ENCODE data around the gene GTF3C1.

GTF3C1 gene

GRCh38 chr16:27517664-27518063 lies 32.0 kb downstream of the GTF3C1 start:
- no peak for DNase-seq (ENCODE audit: low read depth in 4 of 4, low spot score in 1 of 4)

DNA sequence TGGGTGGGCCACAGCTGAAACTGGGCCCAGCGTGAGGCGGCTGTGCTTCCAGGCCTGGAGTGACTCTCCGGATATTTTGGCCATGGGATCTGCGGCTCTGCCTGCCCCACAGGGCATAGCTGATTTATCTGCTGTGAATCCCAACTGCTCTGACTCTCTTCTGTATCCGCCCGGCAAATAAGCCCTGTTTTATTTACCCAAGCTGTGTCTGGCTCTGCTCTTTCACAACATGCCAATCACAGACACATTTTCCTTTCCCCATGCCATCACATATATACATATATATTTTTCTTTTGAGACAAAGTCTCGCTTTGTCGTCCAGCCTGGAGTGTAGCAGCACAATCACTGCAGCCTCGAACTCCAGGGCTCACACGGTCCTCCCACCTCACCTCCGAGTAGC lies 33.3 kb downstream of the GTF3C1 start:
- no peak for DNase-seq (ENCODE audit: low read depth in 4 of 4, low spot score in 1 of 4)

GRCh38 chr16:27515874-27516353 lies 33.8 kb downstream of the GTF3C1 start:
- DNase-seq (ENCODE audit: low read depth in 4 of 4, low spot score in 1 of 4), result peak in 3 of 4 experiments; percentile 1 to 4 (median 1)

- DNase-seq (ENCODE audit: low read depth in 4 of 4, low spot score in 1 of 4), result no peak
These were observed 34.9 kb downstream of the GTF3C1 start for GRCh38 chr16:27514806-27515205.

DNA sequence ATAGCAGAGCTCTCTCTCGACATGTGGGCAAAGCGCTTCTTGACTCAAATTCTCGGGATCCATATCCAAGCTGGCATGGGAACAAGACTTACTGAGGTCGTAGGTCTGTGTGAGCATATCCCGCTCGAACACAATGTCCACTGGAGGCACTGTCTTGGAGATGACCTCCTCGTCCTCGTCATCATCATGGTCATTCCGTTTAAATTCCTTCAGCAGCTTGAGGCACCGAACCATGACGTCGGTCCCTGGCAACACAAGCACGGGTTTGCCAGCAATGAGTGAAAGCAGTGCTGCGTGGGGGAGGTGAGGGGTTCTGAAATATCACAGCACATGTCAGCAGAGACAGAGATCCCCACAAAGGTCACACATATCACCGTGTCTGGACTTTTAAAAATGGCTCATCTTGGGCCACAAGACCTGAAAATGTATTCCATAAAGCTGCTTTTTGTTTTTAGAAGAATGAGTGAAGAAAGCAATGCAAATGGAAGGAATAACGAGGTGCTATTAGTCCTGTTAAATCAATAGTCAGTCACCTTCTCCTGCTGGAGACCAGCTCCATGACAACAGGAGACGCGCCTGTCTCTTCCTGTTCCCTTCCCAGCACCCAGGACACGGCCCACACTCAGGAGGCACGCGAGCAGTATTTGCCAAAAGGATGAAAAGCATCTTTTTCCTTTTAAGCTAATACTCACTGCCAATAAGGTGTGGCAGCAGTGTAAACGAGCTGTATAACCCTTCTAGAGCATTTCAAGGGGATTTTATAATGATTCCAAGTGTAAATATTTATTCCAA lies 37.9 kb downstream of the GTF3C1 start:
- no peak for DNase-seq (ENCODE audit: low read depth in 4 of 4, low spot score in 1 of 4)

- DNase-seq (ENCODE audit: low read depth in 4 of 4, low spot score in 1 of 4), result no peak
These were observed 41.2 kb downstream of the GTF3C1 start for GRCh38 chr16:27508476-27508875.

DNA sequence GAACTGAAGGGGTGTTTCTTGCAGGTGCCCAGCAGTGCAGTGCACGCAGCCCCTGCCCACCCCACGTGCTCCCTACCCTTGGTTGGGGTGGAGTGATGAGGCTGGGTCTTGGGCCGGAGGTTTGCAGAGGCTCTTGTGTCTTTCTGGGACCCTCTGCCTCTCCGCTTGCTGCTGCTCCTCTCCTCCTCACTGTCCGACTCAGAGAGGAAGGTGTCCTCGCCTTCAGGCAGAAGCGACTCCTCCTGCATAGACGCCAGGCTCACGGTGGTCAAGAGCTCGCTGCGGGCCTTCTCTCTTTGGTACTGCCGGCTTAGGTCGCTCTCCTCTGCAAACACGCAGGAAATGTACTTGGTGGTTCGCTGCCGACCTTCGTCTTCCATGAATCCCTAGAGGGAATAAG lies 42.9 kb downstream of the GTF3C1 start:
- no peak for DNase-seq (ENCODE audit: low read depth in 4 of 4, low spot score in 1 of 4)

DNA sequence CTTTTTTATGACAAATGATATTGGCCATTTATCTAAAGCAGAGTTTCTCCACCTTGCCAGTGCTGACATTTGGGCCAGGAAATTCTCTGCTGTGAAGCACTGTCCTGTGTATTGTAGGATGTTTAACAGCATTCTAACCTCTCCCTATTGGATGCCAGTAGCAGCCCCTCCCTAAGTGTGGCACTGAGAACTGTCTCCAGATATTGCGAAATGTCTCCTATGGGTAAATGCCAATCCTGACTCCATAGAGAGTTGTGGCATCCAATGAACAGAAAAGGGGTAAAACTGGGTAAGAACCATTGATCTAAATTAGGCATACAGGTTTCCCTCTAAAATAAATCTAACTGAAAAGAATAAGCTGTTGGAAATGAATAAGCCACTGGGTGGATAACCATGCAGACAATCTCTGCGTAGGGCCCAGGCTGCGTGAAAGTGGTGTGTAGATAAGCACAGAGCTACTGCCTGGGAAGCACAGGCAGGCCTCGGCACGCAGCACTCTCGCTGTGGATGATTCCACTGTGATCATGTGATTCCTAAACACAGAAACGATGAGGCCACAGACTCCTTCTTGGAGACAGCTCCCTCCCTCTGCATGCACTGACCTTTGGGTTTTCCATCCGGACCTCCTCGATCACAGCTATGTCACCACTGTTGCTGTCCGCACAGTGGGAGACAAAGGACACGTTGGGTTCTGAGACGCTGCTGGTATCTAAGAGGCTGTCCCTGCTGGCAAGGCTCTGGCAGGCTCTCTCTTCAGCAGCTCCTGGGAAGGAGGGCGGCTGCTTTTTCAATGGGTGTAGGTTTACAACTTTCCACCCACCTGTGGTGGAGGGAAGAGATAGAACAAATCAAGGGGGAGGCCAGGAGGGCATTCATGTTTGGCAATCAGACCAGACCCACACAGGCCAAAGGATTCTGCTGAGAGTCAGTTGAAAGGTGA lies 44.1 kb downstream of the GTF3C1 start:
- DNase-seq (ENCODE audit: low read depth in 4 of 4, low spot score in 1 of 4), result no peak

GRCh38 chr16:27503662-27504061 lies 46.1 kb downstream of the GTF3C1 start:
- no peak for DNase-seq (ENCODE audit: low read depth in 4 of 4, low spot score in 1 of 4)

GRCh38 chr16:27500801-27501200 lies 48.9 kb downstream of the GTF3C1 start:
- no peak for DNase-seq (ENCODE audit: low read depth in 4 of 4, low spot score in 1 of 4)

GRCh38 chr16:27499659-27500055 lies 50.1 kb downstream of the GTF3C1 start:
- DNase-seq (ENCODE audit: low read depth in 4 of 4, low spot score in 1 of 4), result no peak

GRCh38 chr16:27498916-27499658 lies 50.6 kb downstream of the GTF3C1 start:
- no peak for DNase-seq (ENCODE audit: low read depth in 4 of 4, low spot score in 1 of 4)

DNA sequence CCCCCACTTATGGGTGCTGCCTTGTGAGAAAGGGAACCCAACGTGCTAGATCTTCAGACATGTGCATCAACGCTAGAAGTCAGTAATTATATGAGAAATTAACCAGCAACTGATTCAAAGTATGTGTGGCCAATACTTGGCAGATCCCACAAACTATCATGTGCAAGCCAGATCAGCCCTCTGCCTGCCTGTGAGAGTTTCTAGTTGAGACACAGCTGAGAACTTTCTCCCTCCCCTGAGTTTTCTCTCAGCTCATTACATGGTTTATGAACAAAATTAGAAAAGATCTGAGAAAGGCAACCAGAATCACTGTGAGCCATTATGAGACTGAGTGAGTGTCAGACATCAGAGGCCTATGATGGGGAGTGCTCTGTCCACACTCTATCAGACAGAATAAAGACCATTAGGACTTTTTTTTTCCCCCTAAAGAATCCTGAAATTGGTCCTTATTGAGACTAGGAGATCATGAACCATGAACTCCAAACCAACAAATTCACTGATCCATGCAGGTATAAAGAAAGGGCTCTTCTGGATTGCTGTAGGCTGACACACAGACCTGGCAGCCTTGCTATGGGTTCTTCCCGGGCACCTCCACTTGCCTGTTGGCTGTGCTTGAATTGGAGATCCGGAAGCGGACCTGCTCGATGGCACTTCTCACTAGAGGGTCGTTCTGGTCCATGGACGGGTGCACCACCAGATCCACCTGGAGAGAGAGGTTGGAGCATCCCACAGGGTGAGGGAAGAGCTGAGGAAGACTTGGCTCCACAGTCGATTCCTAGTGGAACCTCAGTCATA lies 51.5 kb downstream of the GTF3C1 start:
- DNase-seq (ENCODE audit: low read depth in 4 of 4, low spot score in 1 of 4), result no peak

DNA sequence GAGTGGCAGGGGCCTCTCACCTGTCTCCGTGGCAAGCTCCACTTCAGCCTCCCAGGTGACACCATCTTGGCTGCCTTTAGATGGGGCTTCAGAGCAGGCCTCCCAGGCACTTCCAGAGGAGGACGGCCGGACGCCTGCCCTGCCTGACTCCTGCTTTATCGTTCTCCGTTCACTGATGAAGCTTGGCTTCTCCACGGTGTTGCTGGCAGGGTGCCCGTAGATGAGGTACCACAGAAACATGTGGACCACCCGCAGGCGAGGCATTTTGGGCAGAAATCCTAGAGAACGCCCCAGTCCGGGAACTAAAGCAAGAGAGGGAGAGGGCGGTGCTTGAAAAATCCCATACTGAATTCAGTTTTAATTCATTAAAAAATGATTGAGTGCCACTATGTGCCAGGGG lies 54.5 kb downstream of the GTF3C1 start:
- DNase-seq (ENCODE audit: low read depth in 4 of 4, low spot score in 1 of 4), result no peak

DNA sequence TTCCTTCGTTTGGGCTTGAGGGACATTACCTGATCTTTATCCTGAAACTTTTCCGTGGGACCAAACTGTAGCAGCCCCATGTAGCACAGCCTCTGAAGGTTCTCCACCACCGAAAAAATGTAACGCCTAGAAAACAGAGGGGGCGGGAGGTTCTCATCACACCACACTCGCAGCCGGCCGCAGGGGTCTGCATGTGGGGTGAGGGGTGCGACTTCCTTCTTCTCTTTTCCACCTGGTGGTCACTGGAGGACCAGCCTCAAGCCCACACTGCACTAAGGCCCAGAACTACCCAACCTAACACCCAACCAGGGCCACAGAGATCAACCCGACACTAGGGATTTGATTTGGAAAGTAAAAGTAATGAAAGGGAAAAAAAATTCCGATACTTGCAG lies 57.1 kb downstream of the GTF3C1 start:
- no peak for DNase-seq (ENCODE audit: low read depth in 4 of 4, low spot score in 1 of 4)

GRCh38 chr16:27491894-27492587 lies 57.7 kb downstream of the GTF3C1 start:
- no peak for DNase-seq (ENCODE audit: low read depth in 4 of 4, low spot score in 1 of 4)

DNA sequence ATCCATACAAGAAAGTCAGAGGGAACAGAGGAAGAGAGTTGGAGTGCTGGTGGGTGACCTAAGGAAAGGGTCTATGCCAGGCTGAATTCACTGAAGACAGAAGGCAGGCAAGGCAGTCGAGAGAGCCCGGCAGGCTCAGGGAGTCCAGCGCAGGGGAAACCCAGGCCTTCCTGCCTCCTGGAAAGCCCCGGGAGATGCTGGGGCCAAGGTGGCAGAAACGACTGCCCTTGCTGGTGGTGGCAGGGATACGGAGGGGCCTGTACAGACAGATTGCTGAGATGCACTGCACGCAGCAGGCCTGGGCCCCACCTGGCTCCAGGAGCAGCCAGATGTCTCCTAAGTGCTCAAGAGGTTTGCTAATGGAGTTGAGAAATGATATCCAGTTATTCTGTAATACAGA lies 59.8 kb downstream of the GTF3C1 start:
- DNase-seq (ENCODE audit: low read depth in 4 of 4, low spot score in 1 of 4), result no peak

GRCh38 chr16:27489421-27489820 lies 60.3 kb downstream of the GTF3C1 start:
- no peak for DNase-seq (ENCODE audit: low read depth in 4 of 4, low spot score in 1 of 4)

- DNase-seq (ENCODE audit: low read depth in 4 of 4, low spot score in 1 of 4), result no peak
These were observed 63.0 kb downstream of the GTF3C1 start for GRCh38 chr16:27486760-27487159.

- no peak for DNase-seq (ENCODE audit: low read depth in 4 of 4, low spot score in 1 of 4)
These were observed 63.4 kb downstream of the GTF3C1 start for GRCh38 chr16:27486344-27486743.

All from stimulated activated CD4-positive, alpha-beta T cell treated with anti-CD3 and anti-CD28 coated beads, Interleukin-1b, Interleukin-23, amount 100 ng/mL, for 24 hours (primary cell).